ENCODE measurements around the gene ONECUT3. TPM values are rescaled to one million over a fixed set of nuclear protein-coding genes. Genes with fewer than 3 reads are reported as not detected.

Gene ONECUT3
- total and polyA plus RNA-seq, 10 of the 15 experiments (the other 5 are each of a cell fraction or from before 2014, with no cell fraction given), result not detected

DNA sequence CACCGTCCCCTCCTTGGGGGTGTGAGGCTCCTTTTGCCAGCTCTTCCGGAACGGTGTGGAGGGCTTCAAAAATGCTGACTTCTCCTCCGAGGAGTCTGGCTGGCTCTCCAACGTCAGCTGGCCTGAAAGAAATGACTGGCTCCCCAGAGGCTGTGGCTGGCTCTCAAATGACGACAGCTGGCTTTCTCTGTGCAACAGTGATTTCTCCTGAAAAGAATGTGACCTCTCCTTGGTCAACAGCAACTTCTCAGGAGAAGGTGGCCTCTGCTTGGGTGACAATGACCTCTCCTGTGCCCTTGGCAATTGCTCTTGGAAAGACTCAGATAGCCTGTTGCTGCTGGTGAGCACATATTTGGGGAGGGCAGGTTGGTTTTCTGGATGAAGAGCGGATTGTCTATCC, 29.2 kb downstream of the ONECUT3 start (continued):
- TF ChIP-seq NFYB (IDR thresholded peaks at IDR 0.05; ENCODE audit: insufficient read depth, low read depth, low read length) (no peak), RCOR1 (conservative IDR thresholded peaks at IDR 0.05; ENCODE audit: low read depth, low read length) (no peak), RAD51 (IDR thresholded peaks at IDR 0.05) (no peak)

- H3K4me2 ChIP-seq (ENCODE audit: control insufficient read depth, insufficient read depth), result no peak overlapping the region
- no peak overlapping the region for H2AFZ ChIP-seq (ENCODE audit: control insufficient read depth, low read depth, low read length)
- DNase-seq (ENCODE audit: low read depth, low spot score) (no peak), ATAC-seq (no peak), FAIRE-seq (no peak)
- ChIA-PET CTCF (interaction anchor here (1.1 to 3.2 kb wide), 4 partner anchors 10 to 111 kb away, joined by 3 to 22 read pairs (median 5); no protein-coding TSS in a partner anchor), SMC1A (ENCODE audit: uncharacterized antibody, unreplicated experiment) (no interaction called here), POLR2A (no interaction called here), RAD21 (ENCODE audit: unreplicated experiment) (no interaction called here)
- in situ Hi-C loops (cut with MboI) (no loop called here), intact Hi-C loops (cut with micrococcal nuclease; ENCODE audit: unreplicated experiment) (no loop called here)
- no peaks in the 10 kb centered on the region for H4K20me1 ChIP-seq (ENCODE audit: control insufficient read depth, insufficient read depth)
- no peak overlapping the region for H3K4me3 ChIP-seq
- H3K27me3 ChIP-seq (replicated peaks in 1 of 2; ENCODE audit: control insufficient read depth in 2 of 2, insufficient read depth in 2 of 2, low read length in 1 of 2), result peaks cover 0 to under 1% of the 10 kb centered on the region in 2 experiments; a peak in 3 of 4 replicates
- no peak overlapping the region for H3K9ac ChIP-seq (ENCODE audit: control insufficient read depth, insufficient read depth, low read length)
- no peaks in the 10 kb centered on the region; the same call in 2 of the 3 replicates for H3K9me3 ChIP-seq (replicated peaks; ENCODE audit: control insufficient read depth, insufficient read depth, low read length)
- H3K27ac ChIP-seq (ENCODE audit: control insufficient read depth, insufficient read depth), result no peak overlapping the region
- H3K36me3 ChIP-seq (ENCODE audit: control insufficient read depth in 2 of 2, insufficient read depth in 2 of 2, low read length in 1 of 2), result no peaks in the 10 kb centered on the region
- H3K79me2 ChIP-seq (ENCODE audit: control insufficient read depth, insufficient read depth, low read length), result no peaks in the 10 kb centered on the region
- BruUV-seq (replicated peaks), result no TSS peak
- 30% methylated on average over 4 of the region's 4 CpGs for WGBS (ENCODE audit: insufficient coverage, insufficient replicate concordance, low lambda C conversion rate, missing lambda C conversion rate)
- H3K4me1 ChIP-seq (ENCODE audit: control insufficient read depth, insufficient read depth, low read length), result no peaks in the 10 kb centered on the region
- TF ChIP-seq POLR2AphosphoS2 (IDR thresholded peaks at IDR 0.05; ENCODE audit: low read depth, low read length) (no peak), NFYB (IDR thresholded peaks at IDR 0.05; ENCODE audit: insufficient read depth, low read depth, low read length) (0 out of 2 replicates have a peak, but pooled peaks have one; percentile 30), HDAC6 (IDR thresholded peaks at IDR 0.05; ENCODE audit: unreplicated experiment) (no peak)
Observed at GRCh38 chr19:1783354-1783753, 30.0 kb downstream of the ONECUT3 start.

DNA sequence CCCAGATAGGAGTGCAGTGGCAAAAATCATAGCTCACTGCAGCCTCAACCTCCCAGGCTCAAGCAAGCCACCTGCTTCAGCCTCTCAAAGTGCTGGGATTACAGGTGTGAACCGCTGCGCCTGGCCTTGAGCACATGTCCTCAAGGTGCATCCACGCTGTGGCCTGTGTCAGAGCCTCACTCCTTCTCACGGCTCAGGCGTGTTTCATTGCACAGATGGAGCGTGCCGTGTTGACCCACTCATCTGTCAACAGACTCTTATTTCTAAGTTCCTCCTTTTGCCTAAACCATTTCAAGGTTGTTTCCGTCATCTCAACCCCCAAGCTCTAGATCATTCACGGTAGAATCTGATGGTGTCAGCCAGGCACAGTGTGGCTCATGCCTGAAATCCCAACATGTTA, 30.6 kb downstream of the ONECUT3 start:
- H3K9me3 ChIP-seq (replicated peaks; ENCODE audit: control insufficient read depth, insufficient read depth, low read length), result no peaks in the 10 kb centered on the region; the same call in 2 of the 3 replicates
- FAIRE-seq (no peak), DNase-seq (ENCODE audit: low read depth, low spot score) (no peak), ATAC-seq (no peak)
- no peaks in the 10 kb centered on the region for H3K36me3 ChIP-seq (ENCODE audit: control insufficient read depth in 2 of 2, insufficient read depth in 2 of 2, low read length in 1 of 2)
- no peaks in the 10 kb centered on the region for H3K79me2 ChIP-seq (ENCODE audit: control insufficient read depth, insufficient read depth, low read length)
- POLR2A ChIA-PET, result no interaction called here
- H3K27ac ChIP-seq (ENCODE audit: control insufficient read depth, insufficient read depth), result no peak overlapping the region
- TF ChIP-seq ZNF24 (IDR thresholded peaks at IDR 0.05), result no peak
- H3K4me2 ChIP-seq (ENCODE audit: control insufficient read depth, insufficient read depth), result no peak overlapping the region
- BruUV-seq (replicated peaks), result no TSS peak
- H4K20me1 ChIP-seq (ENCODE audit: control insufficient read depth, insufficient read depth), result no peaks in the 10 kb centered on the region
- in situ Hi-C loops (cut with MboI), result no loop called here
- SMC1A ChIA-PET (ENCODE audit: uncharacterized antibody, unreplicated experiment), result no interaction called here
- H3K27me3 ChIP-seq (replicated peaks in 1 of 2; ENCODE audit: control insufficient read depth in 2 of 2, insufficient read depth in 2 of 2, low read length in 1 of 2), result no peaks in the 10 kb centered on the region; a peak in 1 of 4 replicates
- intact Hi-C loops (cut with micrococcal nuclease; ENCODE audit: unreplicated experiment), result no loop called here
- 22% methylated on average over 9 of the region's 9 CpGs for WGBS (ENCODE audit: insufficient coverage, insufficient replicate concordance, low lambda C conversion rate, missing lambda C conversion rate)
- no peak overlapping the region for H3K9ac ChIP-seq (ENCODE audit: control insufficient read depth, insufficient read depth, low read length)
- CTCF ChIA-PET, result interaction anchor here (1.6 to 1.9 kb wide), 2 partner anchors 9 to 42 kb away, joined by 3 to 6 read pairs; no protein-coding TSS in a partner anchor
- no peaks in the 10 kb centered on the region for H3K4me1 ChIP-seq (ENCODE audit: control insufficient read depth, insufficient read depth, low read length)
- RAD21 ChIA-PET (ENCODE audit: unreplicated experiment), result no interaction called here
- H3K4me3 ChIP-seq, result no peak overlapping the region
- H2AFZ ChIP-seq (ENCODE audit: control insufficient read depth, low read depth, low read length), result no peak overlapping the region
